ENCODE results near the gene SEMA3E. TPM values are rescaled to one million over a fixed set of nuclear protein-coding genes. Genes with fewer than 3 reads are reported as not detected.

Gene SEMA3E
- total and polyA plus RNA-seq, 4 experiments from 2014 or later, result not detected

DNA sequence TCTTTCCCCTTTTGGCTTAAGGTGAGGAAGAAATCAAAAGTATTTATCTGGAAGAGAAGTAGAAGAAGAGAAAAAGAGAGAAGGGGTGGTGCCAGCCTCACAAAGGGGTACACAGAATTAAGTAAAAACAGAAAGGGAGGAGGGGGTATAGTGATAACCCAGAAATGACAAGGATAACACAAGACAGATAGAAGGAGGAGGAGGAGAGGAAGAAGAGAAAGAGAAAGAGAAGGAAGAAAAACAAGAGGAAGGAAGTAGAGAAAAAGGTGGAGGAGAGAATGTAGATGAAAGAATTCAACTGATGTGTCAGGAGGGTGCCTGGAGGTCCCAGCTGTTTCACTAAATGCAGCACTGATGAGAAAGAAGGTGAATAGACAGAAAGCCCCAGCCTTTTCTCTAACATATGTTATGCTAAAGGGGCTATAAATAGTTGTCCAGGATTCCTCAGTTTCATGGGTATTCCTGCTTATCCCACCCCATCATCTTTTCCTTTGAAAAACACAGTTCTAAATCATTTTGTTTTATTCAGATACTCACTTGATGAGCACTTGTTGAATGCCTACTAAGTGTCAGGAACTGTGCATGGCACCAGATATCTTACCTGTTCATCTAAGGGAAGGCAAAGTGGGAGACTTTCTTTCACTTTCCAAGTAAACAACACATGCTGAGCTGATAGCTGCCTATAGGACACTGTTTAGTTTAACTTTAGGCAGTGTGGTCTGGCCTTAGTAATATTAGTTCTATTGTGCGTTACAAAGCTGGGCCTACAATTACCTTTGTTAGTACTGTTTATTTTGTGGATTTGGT, 8.0 kb downstream of the SEMA3E start:
- CTCF ChIA-PET (ENCODE audit: partially characterized antibody), result no interaction called here

GRCh38 chr7:83640240-83640639, 8.7 kb downstream of the SEMA3E start:
- H3K9me3 Mint-ChIP-seq, result peaks cover 0 to 6% (median 0%) of the 10 kb centered on the region in 8 donors
- POLR2A ChIA-PET (ENCODE audit: partially characterized antibody), result no interaction called here
- intact Hi-C loops (cut with micrococcal nuclease), result no loop called here
- Histone ChIP-seq H3K9me3 (ENCODE audit: control insufficient read depth in 1 of 2, low read length in 2 of 2) (no peaks in the 10 kb centered on the region), H3K4me3 (ENCODE audit: low read length in 2 of 2) (no peak overlapping the region), H3K4me1 (ENCODE audit: insufficient read depth, low read length) (no peaks in the 10 kb centered on the region), H3K36me3 (ENCODE audit: insufficient read depth, low read length) (no peaks in the 10 kb centered on the region), H3K27ac (ENCODE audit: low read depth, low read length) (no peak overlapping the region), H3K27me3 (ENCODE audit: insufficient read depth, low read length) (no peaks in the 10 kb centered on the region)
- CTCF ChIA-PET (ENCODE audit: partially characterized antibody), result no interaction called here
- DNase-seq, result no peak
- H3K36me3 Mint-ChIP-seq, result no peaks in the 10 kb centered on the region
- H3K27me3 Mint-ChIP-seq, result no peaks in the 10 kb centered on the region
- H3K27ac Mint-ChIP-seq, result no peak overlapping the region
- H3K4me1 Mint-ChIP-seq, result no peaks in the 10 kb centered on the region
- H3K4me3 Mint-ChIP-seq, result no peak overlapping the region

More for the DNA sequence above, 8.0 kb downstream of the SEMA3E start:
- H3K4me1 ChIP-seq (ENCODE audit: insufficient read depth, low read length), result no peaks in the 10 kb centered on the region
- no peaks in the 10 kb centered on the region for H3K27me3 ChIP-seq (ENCODE audit: insufficient read depth, low read length)
- intact Hi-C loops (cut with micrococcal nuclease), result no loop called here
- Mint-ChIP-seq H3K4me1 (no peaks in the 10 kb centered on the region), H3K36me3 (no peaks in the 10 kb centered on the region), H3K4me3 (no peak overlapping the region), H3K27me3 (no peaks in the 10 kb centered on the region), H3K27ac (no peak overlapping the region), H3K9me3 (peaks cover 0 to 6% (median 0%) of the 10 kb centered on the region in 8 donors)
- no peak for DNase-seq
- H3K4me3 ChIP-seq (ENCODE audit: low read length in 2 of 2), result no peak overlapping the region
- no peak overlapping the region for H3K27ac ChIP-seq (ENCODE audit: low read depth, low read length)
- POLR2A ChIA-PET (ENCODE audit: partially characterized antibody), result no interaction called here
- no peaks in the 10 kb centered on the region for H3K9me3 ChIP-seq (ENCODE audit: control insufficient read depth in 1 of 2, low read length in 2 of 2)
- no peaks in the 10 kb centered on the region for H3K36me3 ChIP-seq (ENCODE audit: insufficient read depth, low read length)

DNA sequence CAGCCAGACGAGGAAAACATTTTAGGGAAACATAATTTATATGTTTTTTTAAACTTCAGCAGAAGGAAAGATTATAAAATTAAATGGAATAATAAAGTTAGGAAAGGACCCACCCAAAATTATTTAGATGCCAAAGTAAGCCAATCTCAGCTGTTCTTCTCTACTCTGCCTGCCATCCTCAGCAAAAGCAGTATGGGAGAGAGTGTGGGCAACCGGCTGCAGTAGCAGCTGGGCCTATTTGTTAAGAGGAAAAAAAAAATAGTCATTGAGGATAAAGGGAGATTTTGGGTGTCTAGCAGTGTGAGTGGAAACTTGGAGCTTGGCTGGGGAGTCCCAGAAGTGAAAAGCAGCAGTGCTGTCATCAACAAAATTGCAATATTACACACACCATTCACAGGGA, 15.4 kb downstream of the SEMA3E start:
- POLR2A ChIA-PET (ENCODE audit: partially characterized antibody), result no interaction called here
- H3K4me1 Mint-ChIP-seq, result no peaks in the 10 kb centered on the region
- peaks cover 1 to 15% (median 6%) of the 10 kb centered on the region in 8 donors for H3K9me3 Mint-ChIP-seq
- Histone ChIP-seq H3K27ac (ENCODE audit: low read depth, low read length) (no peak overlapping the region), H3K27me3 (ENCODE audit: insufficient read depth, low read length) (no peaks in the 10 kb centered on the region), H3K36me3 (ENCODE audit: insufficient read depth, low read length) (no peaks in the 10 kb centered on the region), H3K9me3 (ENCODE audit: control insufficient read depth in 1 of 2, low read length in 2 of 2) (no peaks in the 10 kb centered on the region), H3K4me3 (ENCODE audit: low read length in 2 of 2) (no peak overlapping the region), H3K4me1 (ENCODE audit: insufficient read depth, low read length) (no peaks in the 10 kb centered on the region)
- H3K27ac Mint-ChIP-seq, result no peak overlapping the region
- DNase-seq, result no peak
- intact Hi-C loops (cut with micrococcal nuclease), result no loop called here
- CTCF ChIA-PET (ENCODE audit: partially characterized antibody), result no interaction called here
- no peaks in the 10 kb centered on the region for H3K36me3 Mint-ChIP-seq
- no peaks in the 10 kb centered on the region for H3K27me3 Mint-ChIP-seq
- no peak overlapping the region for H3K4me3 Mint-ChIP-seq

DNA sequence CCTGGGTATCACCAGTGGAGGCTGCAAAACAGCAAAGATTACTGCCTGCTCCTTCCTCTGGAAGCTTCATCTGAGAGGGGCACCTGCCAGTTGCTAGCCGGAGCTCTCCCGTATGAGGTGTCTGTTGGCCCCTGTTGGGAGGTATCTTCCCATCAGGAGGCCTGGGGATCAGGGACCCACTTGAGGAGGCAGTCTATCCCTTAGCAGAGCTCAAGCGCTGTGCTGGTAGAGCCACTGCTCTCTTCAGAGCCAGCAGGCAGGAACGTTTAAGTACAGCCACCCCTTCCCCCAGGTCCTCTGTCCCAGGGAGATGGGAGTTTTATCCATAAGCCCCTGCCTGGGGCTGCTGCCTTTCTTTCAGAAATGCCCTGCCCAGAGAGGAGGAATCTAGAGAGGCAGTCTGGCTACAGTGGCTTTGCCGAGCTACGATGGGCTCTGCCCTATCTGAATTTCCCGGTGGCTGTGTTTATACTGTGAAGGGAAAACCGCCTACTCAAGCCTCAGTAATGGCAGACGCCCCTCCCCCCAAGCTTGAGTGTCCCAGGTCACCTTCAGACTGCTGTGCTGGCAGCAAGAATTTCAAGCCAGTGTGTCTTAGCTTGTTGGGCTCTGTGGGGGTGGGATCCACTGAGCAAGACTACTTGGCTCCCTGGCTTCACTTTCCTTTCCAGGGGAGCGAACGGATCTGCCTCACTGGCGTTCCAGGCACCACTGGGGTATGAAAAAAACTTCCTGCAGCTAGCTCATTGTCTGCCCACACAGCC, 19.6 kb downstream of the SEMA3E start:
- H3K36me3 ChIP-seq (ENCODE audit: insufficient read depth, low read length), result no peaks in the 10 kb centered on the region
- no peak overlapping the region for H3K27ac ChIP-seq (ENCODE audit: low read depth, low read length)
- no peak overlapping the region for H3K27ac Mint-ChIP-seq
- intact Hi-C loops (cut with micrococcal nuclease), result no loop called here
- H3K4me1 ChIP-seq (ENCODE audit: insufficient read depth, low read length), result no peaks in the 10 kb centered on the region
- H3K27me3 Mint-ChIP-seq, result no peaks in the 10 kb centered on the region
- peaks cover 7 to 33% (median 20%) of the 10 kb centered on the region in 8 donors for H3K9me3 Mint-ChIP-seq
- no peak for DNase-seq
- no peaks in the 10 kb centered on the region for H3K4me1 Mint-ChIP-seq
- ChIA-PET POLR2A (ENCODE audit: partially characterized antibody) (no interaction called here), CTCF (ENCODE audit: partially characterized antibody) (no interaction called here)
- H3K4me3 Mint-ChIP-seq, result no peak overlapping the region
- no peaks in the 10 kb centered on the region for H3K36me3 Mint-ChIP-seq
- H3K27me3 ChIP-seq (ENCODE audit: insufficient read depth, low read length), result no peaks in the 10 kb centered on the region
- H3K9me3 ChIP-seq (ENCODE audit: control insufficient read depth in 1 of 2, low read length in 2 of 2), result no peaks in the 10 kb centered on the region
- no peak overlapping the region for H3K4me3 ChIP-seq (ENCODE audit: low read length in 2 of 2)

DNA sequence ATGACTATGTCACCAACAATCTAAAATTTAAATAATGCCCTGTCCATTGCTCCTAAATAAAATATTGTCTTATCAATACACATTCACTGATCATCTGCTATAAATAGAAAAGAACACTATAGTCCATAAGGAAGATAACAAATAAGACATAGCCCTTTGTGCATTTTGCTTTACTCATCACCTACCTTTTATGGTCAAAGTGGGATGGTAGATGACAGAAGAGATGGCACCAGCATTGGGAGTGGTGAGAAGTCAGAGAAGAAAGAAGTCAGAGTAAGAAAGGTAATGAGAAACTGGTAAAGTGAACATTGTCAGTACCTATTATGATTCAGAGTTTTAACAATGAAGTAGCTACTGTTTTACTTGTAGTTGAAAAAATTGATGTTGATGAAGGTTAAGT, 31.1 kb downstream of the SEMA3E start:
- no peak for DNase-seq
- no peaks in the 10 kb centered on the region for H3K9me3 ChIP-seq (ENCODE audit: control insufficient read depth in 1 of 2, low read length in 2 of 2)
- CTCF ChIA-PET (ENCODE audit: partially characterized antibody), result no interaction called here
- Mint-ChIP-seq H3K36me3 (no peaks in the 10 kb centered on the region), H3K27ac (no peak overlapping the region), H3K9me3 (peaks cover 0 to 12% (median 4%) of the 10 kb centered on the region in 8 donors), H3K27me3 (no peaks in the 10 kb centered on the region), H3K4me3 (no peak overlapping the region), H3K4me1 (no peaks in the 10 kb centered on the region)
- POLR2A ChIA-PET (ENCODE audit: partially characterized antibody), result no interaction called here
- no peaks in the 10 kb centered on the region for H3K27me3 ChIP-seq (ENCODE audit: insufficient read depth, low read length)
- intact Hi-C loops (cut with micrococcal nuclease), result no loop called here
- no peak overlapping the region for H3K27ac ChIP-seq (ENCODE audit: low read depth, low read length)
- H3K36me3 ChIP-seq (ENCODE audit: insufficient read depth, low read length), result no peaks in the 10 kb centered on the region
- H3K4me3 ChIP-seq (ENCODE audit: low read length in 2 of 2), result no peak overlapping the region
- H3K4me1 ChIP-seq (ENCODE audit: insufficient read depth, low read length), result no peaks in the 10 kb centered on the region

DNA sequence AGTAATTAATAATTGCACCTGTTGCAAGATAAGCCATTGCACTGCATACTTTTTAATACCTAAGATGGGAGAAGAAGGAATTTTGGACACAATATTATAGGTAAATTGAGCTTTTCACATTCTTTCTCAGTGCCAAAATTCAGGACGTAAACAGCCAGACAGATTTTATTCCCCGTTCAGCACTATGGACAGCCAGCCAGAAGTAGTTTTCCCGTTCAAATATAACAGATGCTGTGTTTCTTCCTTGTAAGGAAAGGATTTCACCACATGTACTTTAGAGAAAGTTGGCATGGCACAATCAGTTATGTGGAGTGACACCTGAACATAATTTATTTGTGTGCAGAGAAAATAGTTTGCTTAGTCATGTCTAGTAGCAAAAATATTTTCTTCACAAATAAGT, 34.8 kb downstream of the SEMA3E start:
- Mint-ChIP-seq H3K4me1 (no peaks in the 10 kb centered on the region), H3K27ac (no peak overlapping the region), H3K4me3 (no peak overlapping the region), H3K9me3 (peaks cover 0 to 12% (median 3%) of the 10 kb centered on the region in 8 donors), H3K27me3 (no peaks in the 10 kb centered on the region), H3K36me3 (no peaks in the 10 kb centered on the region)
- no peak overlapping the region for H3K4me3 ChIP-seq (ENCODE audit: low read length in 2 of 2)
- intact Hi-C loops (cut with micrococcal nuclease), result no loop called here
- no peaks in the 10 kb centered on the region for H3K36me3 ChIP-seq (ENCODE audit: insufficient read depth, low read length)
- H3K27ac ChIP-seq (ENCODE audit: low read depth, low read length), result no peak overlapping the region
- H3K4me1 ChIP-seq (ENCODE audit: insufficient read depth, low read length), result no peaks in the 10 kb centered on the region
- ChIA-PET POLR2A (ENCODE audit: partially characterized antibody) (no interaction called here), CTCF (ENCODE audit: partially characterized antibody) (no interaction called here)
- no peak for DNase-seq
- H3K9me3 ChIP-seq (ENCODE audit: control insufficient read depth in 1 of 2, low read length in 2 of 2), result no peaks in the 10 kb centered on the region
- no peaks in the 10 kb centered on the region for H3K27me3 ChIP-seq (ENCODE audit: insufficient read depth, low read length)

DNA sequence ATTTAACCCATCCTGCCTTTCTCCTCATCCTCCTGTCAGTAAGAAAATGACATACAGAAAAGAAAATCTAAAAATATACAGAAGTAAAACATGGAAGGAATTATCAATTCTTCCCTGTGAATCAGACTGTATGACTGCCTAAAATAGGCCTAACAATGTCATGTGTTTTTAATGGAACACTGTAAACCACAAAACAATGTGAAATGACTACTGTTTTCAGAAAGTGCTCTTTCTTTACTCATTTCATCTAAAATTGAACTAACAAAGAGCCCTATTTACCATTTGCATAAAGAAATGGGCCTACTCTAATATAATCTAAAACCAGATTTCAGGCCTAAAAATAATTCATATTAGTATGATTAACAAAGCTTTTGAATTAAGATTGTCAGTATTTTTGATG, 35.7 kb downstream of the SEMA3E start:
- no peak overlapping the region for H3K27ac Mint-ChIP-seq
- H3K4me1 Mint-ChIP-seq, result no peaks in the 10 kb centered on the region
- ChIA-PET CTCF (ENCODE audit: partially characterized antibody) (no interaction called here), POLR2A (ENCODE audit: partially characterized antibody) (no interaction called here)
- no peaks in the 10 kb centered on the region for H3K9me3 ChIP-seq (ENCODE audit: control insufficient read depth in 1 of 2, low read length in 2 of 2)
- DNase-seq, result no peak
- H3K4me3 ChIP-seq (ENCODE audit: low read length in 2 of 2), result no peak overlapping the region
- H3K27ac ChIP-seq (ENCODE audit: low read depth, low read length), result no peak overlapping the region
- no peaks in the 10 kb centered on the region for H3K4me1 ChIP-seq (ENCODE audit: insufficient read depth, low read length)
- H3K9me3 Mint-ChIP-seq, result peaks cover 0 to 12% (median 3%) of the 10 kb centered on the region in 8 donors
- no peak overlapping the region for H3K4me3 Mint-ChIP-seq
- no peaks in the 10 kb centered on the region for H3K36me3 ChIP-seq (ENCODE audit: insufficient read depth, low read length)
- H3K27me3 Mint-ChIP-seq, result no peaks in the 10 kb centered on the region
- no peaks in the 10 kb centered on the region for H3K36me3 Mint-ChIP-seq
- H3K27me3 ChIP-seq (ENCODE audit: insufficient read depth, low read length), result no peaks in the 10 kb centered on the region
- intact Hi-C loops (cut with micrococcal nuclease), result no loop called here
